A673 (cell line): Measurements from ENCODE around the gene TMBIM6.
"Not testable (repeated sequence)": the region's sequence is repeated elsewhere in the genome, so short reads cannot be mapped to it uniquely, and the experiment has no call there.

ENCODE experiments used
- CTCF ChIP-seq: fragments of 300-800, 200-600 bp; sonication (generic); conservative IDR thresholded peaks from 2 replicates; pipeline ENCODE4 v1.5.1; 2017; ENCODE audit warnings: low read depth, mild to moderate bottlenecking, antibody characterized with exemption, low read length, moderate library complexity, mixed read lengths
- EZH2 ChIP-seq: fragments of 200-600 bp; sonication (generic); IDR thresholded peaks from 2 replicates; pipeline ENCODE4 v1.6.1; 2017; ENCODE audit warnings: borderline replicate concordance, low read depth, mild to moderate bottlenecking, mixed read lengths, antibody characterized with exemption, low read length; ENCODE audit not compliant: poor library complexity, severe bottlenecking

- not testable (repeated sequence) for TF ChIP-seq EZH2, CTCF
Observed at GRCh38 chr12:49717800-49718199, 23.6 kb upstream of the TMBIM6 start.
